ENCODE measurements around the gene GSC.
"Not testable (repeated sequence)": the region's sequence is repeated elsewhere in the genome, so short reads cannot be mapped to it uniquely, and the experiment has no call there.

Gene GSC

GRCh38 chr14:94769391-94770250, at the start of gene GSC:
TSS of gene GSC (minus strand) at chr14:94770113. CDS start at chr14:94770015, 98 bp downstream.
- no peak for DNase-seq

- DNase-seq = no peak
These were observed 49.6 kb upstream of the GSC start for GRCh38 chr14:94819531-94819930.

- DNase-seq = no peak
These were observed 46.2 kb upstream of the GSC start for GRCh38 chr14:94816113-94816512.

GRCh38 chr14:94805680-94806288, 35.9 kb upstream of the GSC start:
- DNase-seq = no peak

- no peak for DNase-seq
These were observed 31.3 kb upstream of the GSC start for GRCh38 chr14:94801225-94801624.

GRCh38 chr14:94800764-94801163, 30.9 kb upstream of the GSC start:
- not testable (repeated sequence) for DNase-seq

- DNase-seq = no peak
These were observed 28.0 kb upstream of the GSC start for GRCh38 chr14:94797887-94798286.

- no peak for DNase-seq
These were observed 26.4 kb upstream of the GSC start for GRCh38 chr14:94796278-94796677.

GRCh38 chr14:94795372-94795771, 25.5 kb upstream of the GSC start:
- DNase-seq = no peak

GRCh38 chr14:94793901-94794300, 24.0 kb upstream of the GSC start:
- no peak for DNase-seq

- DNase-seq = no peak
These were observed 17.7 kb upstream of the GSC start for GRCh38 chr14:94787655-94788054.

GRCh38 chr14:94787092-94787491, 17.2 kb upstream of the GSC start:
- DNase-seq = no peak

- DNase-seq = no peak
These were observed 10.9 kb upstream of the GSC start for GRCh38 chr14:94780536-94781399.

GRCh38 chr14:94779713-94780112, 9.8 kb upstream of the GSC start:
- DNase-seq = no peak

- DNase-seq = no peak
These were observed 5.9 kb upstream of the GSC start for GRCh38 chr14:94775871-94776210.

- DNase-seq = no peak
These were observed 5.4 kb upstream of the GSC start for GRCh38 chr14:94775091-94775870.

GRCh38 chr14:94774344-94775090, 4.6 kb upstream of the GSC start:
- no peak for DNase-seq

GRCh38 chr14:94773655-94774343, 3.9 kb upstream of the GSC start:
- no peak for DNase-seq

- DNase-seq = no peak
These were observed 3.2 kb upstream of the GSC start for GRCh38 chr14:94773061-94773648.

GRCh38 chr14:94772548-94772947, 2.6 kb upstream of the GSC start:
- no peak for DNase-seq

GRCh38 chr14:94771906-94772490, 2.1 kb upstream of the GSC start:
- DNase-seq = no peak
